ENCODE measurements around the gene IDH2.
"Not testable (repeated sequence)": the region's sequence is repeated elsewhere in the genome, so short reads cannot be mapped to it uniquely, and the experiment has no call there.

The IDH2 gene

DNA sequence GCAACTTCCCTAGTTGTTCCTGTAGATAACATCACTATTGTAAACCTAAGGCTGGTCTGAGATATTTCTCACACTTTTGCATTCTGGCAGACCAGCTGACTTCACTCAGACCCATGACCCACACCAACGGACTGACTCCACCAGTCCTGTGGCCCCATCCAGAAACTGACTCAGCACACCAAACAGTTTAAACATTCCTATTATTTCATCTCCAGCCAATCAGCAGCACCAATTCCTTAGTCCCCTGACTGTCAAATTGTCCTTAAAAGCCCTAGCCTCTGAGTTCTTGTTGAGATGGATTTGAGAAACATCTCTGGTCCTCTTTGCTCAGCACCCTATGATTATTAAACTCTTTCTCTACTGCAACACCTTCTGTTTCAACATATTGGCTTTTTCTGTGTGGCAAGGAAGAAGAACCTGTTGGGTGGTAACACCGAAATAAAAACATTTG lies 12.2 kb upstream of the IDH2 start:
- no peak for DNase-seq (ENCODE audit: low read depth)

DNA sequence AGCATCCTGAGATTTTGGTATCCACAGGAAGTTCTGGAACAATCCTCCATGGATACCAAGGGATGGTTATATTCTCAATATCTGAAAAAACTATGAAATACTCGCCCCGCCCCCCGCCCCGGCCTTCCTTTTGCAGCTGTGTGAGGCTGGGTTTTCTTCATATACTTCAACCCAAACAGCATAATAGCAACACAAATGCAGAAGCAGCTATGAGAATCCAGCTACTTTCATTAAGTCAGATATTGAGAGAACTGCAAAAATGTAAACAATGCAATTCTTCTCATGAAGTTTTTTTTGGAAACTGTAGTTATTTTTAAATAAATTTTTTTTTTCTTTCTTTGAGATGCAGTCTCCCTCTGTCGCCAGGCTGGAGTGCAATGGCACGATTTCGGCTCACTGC lies 10.9 kb upstream of the IDH2 start:
- no peak for DNase-seq (ENCODE audit: low read depth)

GRCh38 chr15:90109163-90109751 lies 7.0 kb upstream of the IDH2 start:
- DNase-seq (ENCODE audit: low read depth) = not testable (repeated sequence)

GRCh38 chr15:90108038-90108437 lies 5.8 kb upstream of the IDH2 start:
- DNase-seq (ENCODE audit: low read depth) = not testable (repeated sequence)

GRCh38 chr15:90106522-90107117 lies 4.4 kb upstream of the IDH2 start:
- DNase-seq (ENCODE audit: low read depth) = no peak

- no peak for DNase-seq (ENCODE audit: low read depth)
Measured at GRCh38 chr15:90105521-90105920, 3.3 kb upstream of the IDH2 start.

DNA sequence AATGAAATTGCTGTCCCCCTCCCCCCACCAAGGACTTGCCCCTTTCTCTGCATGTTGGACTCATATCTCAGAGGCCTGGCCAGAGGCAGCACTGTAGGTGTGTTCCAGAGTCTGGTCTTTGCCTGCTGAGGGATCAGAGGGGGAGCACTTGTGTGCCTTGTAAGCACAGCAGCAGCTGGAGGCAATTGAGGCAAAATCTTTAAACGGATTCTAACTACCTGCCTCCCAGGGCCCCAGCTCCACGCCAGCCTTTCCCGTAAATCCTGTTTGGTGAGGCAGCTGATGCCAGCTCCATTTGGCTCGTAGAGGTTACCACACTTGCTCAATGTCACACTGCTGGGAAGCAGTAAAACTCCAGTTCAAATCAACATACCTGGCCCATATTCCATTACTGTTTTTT lies 2.3 kb upstream of the IDH2 start:
- DNase-seq (ENCODE audit: low read depth) = no peak

GRCh38 chr15:90103701-90104329 lies 1.5 kb upstream of the IDH2 start:
- DNase-seq (ENCODE audit: low read depth) = no peak

- DNase-seq (ENCODE audit: low read depth) = no peak
Measured at GRCh38 chr15:90101130-90101968, 919 bp downstream of the IDH2 start.

GRCh38 chr15:90099868-90100831 lies 2.1 kb downstream of the IDH2 start:
- DNase-seq (ENCODE audit: low read depth) = no peak

DNA sequence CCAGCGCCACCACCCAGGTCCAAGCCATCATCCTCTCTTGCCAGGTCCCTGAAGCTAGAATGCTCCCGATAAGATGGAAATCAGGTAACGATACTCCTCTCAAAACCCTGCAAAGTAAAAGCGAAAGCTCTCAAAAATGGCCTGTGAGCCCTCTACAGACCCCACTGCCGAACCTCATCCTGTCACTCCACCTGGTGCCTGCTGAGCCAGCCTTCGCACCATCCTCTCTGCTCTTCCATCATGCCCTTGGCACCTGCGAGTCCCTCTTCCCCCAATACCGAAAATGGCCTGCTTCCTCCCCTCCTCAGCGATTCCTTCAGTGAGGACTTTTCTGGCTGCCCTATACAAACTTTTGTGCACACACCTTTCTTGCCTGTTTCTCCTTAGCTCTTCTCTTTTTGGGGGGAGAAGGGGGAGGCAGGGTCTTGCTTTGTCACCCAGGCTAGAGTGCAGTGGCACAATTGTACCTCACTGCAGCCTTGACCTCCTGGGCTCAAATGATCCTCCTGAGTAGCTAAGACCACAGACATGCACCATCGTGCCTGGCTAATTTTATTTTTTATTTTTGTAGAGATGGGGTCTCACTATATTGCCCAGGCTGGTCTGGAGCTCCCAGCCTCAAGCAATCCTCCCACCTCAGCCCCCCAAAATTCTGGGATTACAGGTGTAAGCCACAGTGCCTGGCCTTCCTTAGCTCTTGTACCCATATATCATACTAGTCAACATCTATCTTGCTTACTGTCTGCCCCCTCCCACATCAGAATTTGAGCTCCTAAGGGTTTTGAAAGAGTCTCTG lies 3.0 kb downstream of the IDH2 start:
- no peak for DNase-seq (ENCODE audit: low read depth)

DNA sequence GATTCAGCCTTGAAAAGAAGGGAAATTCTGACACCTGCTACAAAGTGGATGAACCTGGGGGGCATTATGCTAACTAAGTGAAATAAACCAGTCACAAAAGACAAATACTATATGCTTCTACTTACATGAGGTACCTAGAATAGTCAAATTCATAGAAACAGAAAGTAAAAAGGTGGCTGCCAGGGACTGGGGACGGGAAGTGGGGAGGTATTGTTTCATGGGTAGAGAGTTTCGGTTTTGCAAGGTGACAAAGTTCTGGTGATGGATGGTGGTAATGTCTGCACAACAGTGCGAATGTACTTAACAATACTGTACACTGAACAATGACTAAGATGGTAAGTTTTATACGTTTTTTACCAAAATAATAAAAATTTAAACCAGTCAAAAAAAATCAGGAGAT lies 4.8 kb downstream of the IDH2 start:
- no peak for DNase-seq (ENCODE audit: low read depth)

GRCh38 chr15:90095521-90095959 lies 6.7 kb downstream of the IDH2 start:
- DNase-seq (ENCODE audit: low read depth) = no peak

- no peak for DNase-seq (ENCODE audit: low read depth)
Measured at GRCh38 chr15:90091156-90091931, 10.9 kb downstream of the IDH2 start.

DNA sequence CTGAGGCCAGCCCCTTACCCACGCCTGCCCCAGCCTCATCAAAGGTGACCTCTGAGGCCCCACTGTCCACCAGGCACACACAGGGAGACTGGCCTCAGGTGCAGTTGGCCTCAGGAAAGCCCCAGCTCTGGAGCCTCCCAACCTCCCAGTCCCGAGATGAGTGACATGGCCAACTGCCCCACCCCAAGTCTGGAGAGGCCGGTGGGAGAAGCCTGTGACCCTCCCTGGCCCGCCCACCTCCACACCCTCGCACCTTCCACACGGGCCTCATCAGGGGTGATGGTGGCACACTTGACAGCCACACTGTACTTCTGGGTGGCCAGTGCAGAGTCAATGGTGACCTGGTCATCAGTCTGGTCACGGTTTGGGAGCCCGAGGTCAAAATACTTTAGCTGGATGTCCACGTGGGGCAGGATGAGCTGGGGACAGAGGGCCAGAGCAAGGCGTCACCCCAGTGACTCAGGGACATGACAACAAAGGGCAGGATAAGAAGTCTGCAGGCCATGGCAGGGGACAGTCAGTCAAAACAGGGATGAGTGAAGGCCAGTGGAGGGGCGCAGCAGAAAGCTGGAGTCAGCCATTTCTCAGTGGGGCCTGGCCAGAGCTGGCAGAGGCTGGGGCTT lies 11.9 kb downstream of the IDH2 start:
- DNase-seq (ENCODE audit: low read depth) = no peak

DNA sequence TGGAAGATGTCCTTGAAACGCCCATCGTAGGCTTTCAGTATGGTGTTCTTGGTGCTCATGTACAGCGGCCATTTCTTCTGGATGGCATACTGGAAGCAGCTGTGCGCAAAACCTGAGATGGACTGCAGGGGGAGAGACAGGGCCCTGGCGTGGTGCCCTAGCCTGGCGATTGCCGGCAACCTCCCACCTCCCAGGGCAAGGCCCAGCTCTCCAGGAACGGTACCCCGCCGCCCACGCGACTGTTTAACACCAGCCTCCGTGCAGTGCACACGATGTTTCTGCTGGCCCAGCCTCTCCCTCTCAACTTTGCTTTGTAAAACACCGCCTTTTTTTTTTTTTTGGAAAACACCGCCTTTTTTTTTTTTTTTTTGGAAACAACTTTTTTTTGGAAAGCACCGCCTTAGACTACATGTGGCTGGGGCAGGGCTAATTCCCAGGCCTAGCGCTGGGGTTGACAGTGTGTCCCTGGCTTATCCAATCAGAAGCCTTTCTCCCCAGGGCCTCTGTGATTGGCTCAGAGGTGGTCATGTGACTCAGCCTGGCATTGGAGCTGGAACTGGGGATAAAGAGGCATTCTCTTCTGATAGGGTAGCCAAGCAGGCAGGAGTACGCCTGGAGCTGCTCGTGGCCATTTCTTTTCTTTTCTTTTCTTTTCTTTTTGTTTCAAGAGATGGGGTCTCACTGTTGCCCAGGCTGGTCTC lies 14.7 kb downstream of the IDH2 start:
- DNase-seq (ENCODE audit: low read depth) = no peak

DNA sequence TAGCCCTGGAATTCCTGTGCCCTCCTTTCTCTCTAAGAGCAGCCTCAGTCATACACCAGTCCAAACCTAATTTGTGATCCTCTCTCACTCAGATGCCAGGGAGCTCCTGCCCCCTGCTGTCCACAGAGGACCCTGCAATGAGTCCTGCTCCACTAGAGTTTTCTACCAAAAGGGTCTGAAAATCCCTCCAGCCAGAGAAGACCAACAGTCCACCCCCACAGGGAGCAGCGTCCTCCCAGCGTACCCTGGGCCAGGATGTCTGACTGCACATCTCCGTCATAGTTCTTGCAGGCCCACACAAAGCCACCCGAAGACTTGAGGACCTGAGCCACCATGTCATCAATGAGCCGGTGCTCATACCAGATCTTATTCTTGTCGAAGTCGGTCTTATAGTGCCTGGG lies 15.4 kb downstream of the IDH2 start:
- DNase-seq (ENCODE audit: low read depth) = no peak

DNA sequence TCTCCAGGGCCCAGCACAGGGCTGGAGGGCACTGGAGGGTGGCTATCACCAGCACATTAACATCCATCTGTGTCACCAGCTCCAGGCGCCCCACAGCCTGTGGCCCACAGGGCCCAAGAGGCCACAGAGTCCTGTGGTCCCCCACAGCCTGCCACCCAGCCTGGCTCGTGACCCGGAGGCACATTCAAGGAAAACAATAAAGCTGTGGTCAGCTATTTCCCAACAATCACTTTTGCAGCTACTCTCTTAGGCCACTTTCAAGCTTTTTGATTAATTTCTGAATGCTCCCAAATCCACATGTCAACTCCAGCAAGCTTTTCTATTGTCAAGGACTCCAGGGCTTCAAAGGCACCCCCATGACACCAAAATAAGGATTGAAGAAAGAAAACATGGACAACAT lies 16.7 kb downstream of the IDH2 start:
- DNase-seq (ENCODE audit: low read depth) = no peak

- DNase-seq (ENCODE audit: low read depth) = no peak
Measured at GRCh38 chr15:90084876-90085423, 17.3 kb downstream of the IDH2 start.
